H1 (cell line): ENCODE data around the gene IL21. TPM values are rescaled to one million over a fixed set of nuclear protein-coding genes. Genes with fewer than 3 reads are reported as not detected.

Source experiments
- E2F6 ChIP-seq: IDR thresholded peaks from 2 replicates; pipeline ENCODE4 v1.6.1; 2012; ENCODE audit warnings: inconsistent platforms
- polyA plus RNA-seq, 7 experiments: library from polyadenylated mRNA; depleted of rRNA in 3 of 7; stranded (reverse) in 5 of 7; unstranded in 2 of 7; fragments of >200 nt in 5 of 7; fragments of 200-250 nt in 2 of 7; gene quantifications; 1 replicate in 5 of 7; 2 replicates in 1 of 7; 4 replicates in 1 of 7; pipeline versions ENCODE4 v1.2.1 to v1.2.3, GENCODE V29; 2011 to 2013; ENCODE audit warnings: missing spikeins in 2 of 7, mixed read lengths in 2 of 7
- total RNA-seq: library from RNA; stranded (reverse); fragmentation: NEBNext Ultra II Directional; extraction: Animal tissue kit (Norgen Biotek cat#: 25700); gene quantifications from 2 replicates; pipeline ENCODE4 v1.2.1, GENCODE V29; 2021

Gene IL21
- total and polyA plus RNA-seq, 2 of the 8 experiments (the other 6 are each of a cell fraction or from before 2014, with no cell fraction given) = not detected

GRCh38 chr4:122633211-122633610 is 12.3 kb upstream of the IL21 start (continued):
- no peak for TF ChIP-seq E2F6
